ENCODE data around the gene SPPL3.
"Not testable (repeated sequence)": the region's sequence is repeated elsewhere in the genome, so short reads cannot be mapped to it uniquely, and the experiment has no call there.

SPPL3 gene

DNA sequence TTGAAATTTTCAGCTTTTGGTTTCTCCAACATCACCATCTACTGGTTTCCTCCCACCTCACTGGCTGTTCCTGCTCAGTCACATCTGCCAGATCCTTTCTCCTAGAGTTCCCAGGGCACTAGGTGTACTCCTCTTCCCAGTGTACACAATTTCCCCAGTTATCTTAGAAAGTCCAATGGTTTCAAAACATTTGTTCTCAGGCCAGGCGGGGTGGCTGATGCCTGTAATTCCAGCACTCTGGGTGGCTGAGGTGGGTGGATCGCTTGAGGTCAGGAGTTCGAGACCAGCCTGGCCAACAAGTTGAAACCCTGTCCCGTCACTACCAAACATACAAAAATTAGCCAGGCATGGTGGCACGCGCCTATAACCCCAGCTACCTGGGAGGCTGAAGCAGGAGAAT, 60.7 kb downstream of the SPPL3 start:
- DNase-seq (ENCODE audit: low read depth) = no peak

DNA sequence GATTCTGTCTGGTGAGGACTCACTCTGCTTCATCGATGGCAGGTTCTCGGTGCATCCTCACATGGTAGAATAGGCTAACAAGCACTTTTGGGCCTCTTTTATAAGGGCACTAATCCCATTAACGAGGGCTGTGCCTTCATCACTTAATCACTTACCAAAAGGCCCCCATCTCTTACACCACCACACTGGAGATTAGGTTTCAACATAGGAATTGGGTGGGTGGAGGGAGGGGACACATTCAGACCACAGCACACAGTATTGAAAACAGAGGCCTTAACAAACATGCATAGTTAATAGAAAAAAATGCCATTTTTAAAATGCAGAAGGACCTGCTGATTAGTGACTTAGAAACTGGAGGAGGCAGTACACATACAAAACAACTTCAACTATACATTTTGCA, 61.6 kb downstream of the SPPL3 start:
- peak; percentile 25 for DNase-seq (ENCODE audit: low read depth)

DNA sequence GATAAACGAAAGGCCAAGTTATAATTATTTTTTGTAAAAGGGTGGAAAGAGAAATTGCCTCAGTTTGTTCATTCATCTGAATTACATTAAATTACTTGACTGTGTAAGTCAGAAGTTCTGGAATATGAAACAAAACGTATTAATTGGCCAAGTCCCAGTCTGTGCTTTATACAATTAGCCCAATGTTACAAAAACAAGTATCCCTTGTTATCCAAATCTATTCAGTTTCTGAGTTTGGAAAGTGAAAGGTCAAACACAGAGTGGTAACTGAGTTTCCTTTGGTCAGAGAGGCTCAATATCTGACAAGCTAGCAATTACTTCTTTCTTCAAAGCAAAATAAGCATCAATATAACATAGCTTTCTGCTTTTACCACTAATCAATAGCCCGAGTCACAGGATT, 62.6 kb downstream of the SPPL3 start:
- no peak for DNase-seq (ENCODE audit: low read depth)

DNA sequence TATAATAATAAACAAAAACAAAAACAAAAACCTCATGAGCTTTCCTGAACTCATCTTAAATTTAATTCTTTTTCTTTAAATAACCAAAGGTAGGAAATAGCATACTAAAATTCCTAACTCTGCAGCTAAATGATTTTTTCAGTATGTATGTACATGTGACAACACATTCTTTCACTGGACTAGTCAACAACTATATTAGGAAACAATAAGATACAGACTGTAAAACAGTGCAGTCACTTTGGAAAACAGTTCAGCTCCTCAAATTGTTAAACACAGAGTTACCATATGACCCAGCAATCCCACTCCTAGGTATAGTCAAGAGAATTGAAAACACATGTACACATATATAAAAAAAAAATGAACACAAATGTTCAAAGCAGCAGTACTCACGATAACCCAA, 64.7 kb downstream of the SPPL3 start:
- DNase-seq (ENCODE audit: low read depth) = no peak

DNA sequence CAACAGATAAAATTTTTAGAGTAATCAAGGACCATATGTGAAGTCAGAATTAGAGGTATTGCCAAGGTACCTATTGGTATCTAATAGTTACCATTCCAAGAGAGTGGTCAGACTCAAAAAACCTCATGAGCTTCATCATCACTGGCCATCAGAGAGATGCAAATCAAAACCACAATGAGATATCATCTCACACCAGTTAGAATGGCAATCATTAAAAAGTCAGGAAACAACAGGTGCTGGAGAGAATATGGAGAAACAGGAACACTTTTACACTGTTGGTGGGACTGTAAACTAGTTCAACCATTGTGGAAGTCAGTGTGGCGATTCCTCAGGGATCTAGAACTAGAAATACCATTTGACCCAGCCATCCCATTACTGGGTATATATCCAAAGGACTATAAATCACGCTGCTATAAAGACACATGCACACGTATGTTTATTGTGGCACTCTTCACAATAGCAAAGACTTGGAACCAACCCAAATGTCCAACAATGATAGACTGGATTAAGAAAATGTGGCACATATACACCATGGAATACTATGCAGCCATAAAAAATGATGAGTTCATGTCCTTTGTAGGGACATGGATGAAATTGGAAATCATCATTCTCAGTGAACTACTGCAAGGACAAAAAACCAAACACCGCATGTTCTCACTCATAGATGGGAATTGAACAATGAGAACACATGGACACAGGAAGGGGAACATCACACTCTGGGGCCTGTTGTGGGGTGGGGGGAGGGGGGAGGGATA, 65.4 kb downstream of the SPPL3 start:
- DNase-seq (ENCODE audit: low read depth) = not testable (repeated sequence)

DNA sequence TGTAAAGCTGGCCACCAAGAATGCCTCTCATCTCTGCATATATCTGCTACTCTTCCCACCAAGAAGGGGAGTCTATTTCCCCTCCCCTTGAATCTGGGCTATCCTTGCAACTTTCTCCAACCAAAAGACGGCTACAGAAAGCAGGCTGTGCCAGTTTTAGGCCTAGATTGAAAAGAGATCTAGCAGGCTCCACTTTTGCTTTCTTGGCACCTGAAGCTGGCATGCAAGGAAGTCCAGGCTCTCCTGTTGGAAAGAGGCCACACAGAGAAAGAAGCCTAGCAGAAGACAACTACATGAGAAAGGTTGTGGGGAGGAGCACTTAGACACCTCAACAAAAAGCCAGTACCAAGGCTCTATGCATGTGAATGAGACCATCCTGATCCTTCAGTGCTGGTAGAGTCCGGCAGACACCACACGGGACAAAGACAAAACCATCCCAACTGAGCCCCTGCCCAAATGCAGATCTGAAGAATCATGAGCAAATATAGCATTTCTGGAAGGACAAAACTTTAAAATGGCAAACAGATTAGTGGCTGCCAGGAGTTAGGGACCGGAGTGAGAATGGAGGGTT, 68.0 kb downstream of the SPPL3 start:
- no peak for DNase-seq (ENCODE audit: low read depth)

DNA sequence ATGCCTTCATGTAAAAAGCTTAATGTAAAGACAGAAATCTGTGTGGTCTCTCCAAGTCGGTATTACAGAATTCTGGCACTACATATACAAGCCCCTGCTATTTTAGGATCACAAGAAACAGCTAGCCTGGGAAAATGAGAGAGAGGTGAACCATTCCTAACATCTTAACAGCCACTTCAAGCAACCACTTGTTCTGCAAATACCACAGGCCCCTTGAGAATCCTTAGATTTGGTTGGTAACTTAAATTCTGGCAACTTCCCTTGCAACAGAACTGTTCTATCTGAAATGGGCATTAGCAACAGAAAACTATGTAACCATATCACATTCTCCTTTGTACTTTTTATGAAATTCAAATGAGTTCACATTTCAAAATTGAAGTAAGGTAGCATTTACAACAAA, 68.5 kb downstream of the SPPL3 start:
- DNase-seq (ENCODE audit: low read depth) = no peak

DNA sequence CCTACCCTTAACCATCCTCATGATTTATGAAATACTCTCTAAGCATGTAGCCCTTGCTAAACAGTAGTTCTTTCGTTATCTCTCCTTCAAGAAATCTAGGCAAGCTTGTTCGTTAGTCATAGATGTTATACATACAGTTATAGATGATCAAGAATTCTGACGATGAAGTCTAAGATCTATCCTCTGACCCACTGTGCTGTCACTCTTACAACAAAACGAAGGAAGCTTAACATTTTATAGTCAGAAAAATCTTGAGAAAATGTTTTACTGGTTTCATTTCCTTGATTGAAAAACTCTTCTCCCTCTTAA, 68.9 kb downstream of the SPPL3 start:
- peak; percentile 54 for DNase-seq (ENCODE audit: low read depth)

DNA sequence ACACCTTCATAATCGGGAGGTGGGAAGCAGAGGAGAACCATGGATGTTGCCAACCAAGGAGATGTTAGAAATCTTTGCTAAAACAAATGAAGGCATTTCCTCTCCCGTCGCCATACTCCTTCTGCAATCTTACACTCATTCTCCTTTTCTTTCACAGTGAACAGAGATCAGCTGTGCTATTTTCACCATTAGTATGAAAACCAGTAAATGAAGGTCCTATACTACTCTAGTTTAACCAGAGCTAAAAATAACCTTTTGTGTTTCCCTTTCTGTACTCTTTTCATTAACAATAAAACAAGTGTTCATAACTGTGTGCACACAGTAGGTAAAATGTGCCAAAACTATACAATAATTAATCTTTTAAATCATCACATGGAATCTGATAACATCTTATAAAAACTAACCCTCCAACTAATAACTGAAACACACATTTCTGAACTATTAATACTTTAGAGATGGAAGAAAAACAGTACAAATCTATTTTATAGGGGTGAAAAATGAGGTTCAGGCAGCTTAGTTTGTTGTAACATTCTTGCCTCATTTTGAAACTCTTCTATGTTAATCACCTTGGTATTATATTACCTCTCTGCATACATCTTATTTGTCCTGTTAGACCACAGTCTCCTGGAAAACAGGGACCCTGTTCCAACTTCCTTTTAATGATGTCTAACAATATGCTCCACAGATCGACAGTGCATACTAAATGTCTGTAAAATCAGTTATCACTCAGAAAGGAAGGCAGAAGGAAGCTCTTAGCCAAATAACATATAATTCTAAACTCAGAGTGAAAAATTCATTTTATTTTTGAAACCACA, 69.5 kb downstream of the SPPL3 start:
- DNase-seq (ENCODE audit: low read depth) = no peak

DNA sequence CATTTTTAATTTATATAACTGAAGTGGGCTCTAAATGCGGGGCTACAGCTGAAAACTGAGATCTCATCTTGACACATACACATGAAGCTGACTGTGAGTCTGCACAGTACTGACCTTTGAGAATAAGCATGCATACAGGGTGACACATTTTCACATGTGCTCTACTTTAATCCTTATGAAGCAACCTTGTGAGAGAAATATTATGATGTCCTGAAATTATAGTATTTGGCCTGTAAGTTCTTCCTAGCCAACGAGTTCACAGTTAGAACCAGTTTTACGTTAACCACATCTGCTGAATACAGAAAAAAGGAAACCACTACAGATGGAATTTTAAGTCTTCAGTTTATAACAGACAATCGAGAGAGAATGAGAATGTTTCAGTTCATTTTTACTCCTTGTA, 70.3 kb downstream of the SPPL3 start:
- DNase-seq (ENCODE audit: low read depth) = peak; percentile 80

DNA sequence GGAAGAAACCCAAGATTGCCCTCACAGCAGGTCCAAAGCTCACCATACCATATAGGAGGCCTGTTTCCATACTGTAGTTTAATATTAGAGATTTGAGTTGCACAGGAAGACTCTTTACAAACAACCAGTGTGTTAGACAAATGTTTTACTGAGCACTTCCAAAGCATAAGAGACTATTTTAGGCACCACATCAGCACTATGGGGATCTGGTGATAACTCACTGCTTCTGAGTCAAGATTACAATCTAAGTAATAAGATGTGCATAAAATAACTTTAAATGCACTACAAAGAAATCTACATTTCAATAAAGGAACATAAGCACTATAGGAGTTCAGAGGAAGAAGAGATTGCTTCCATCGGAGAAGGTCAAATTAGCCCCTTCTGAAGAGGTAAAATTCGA, 71.4 kb downstream of the SPPL3 start:
- DNase-seq (ENCODE audit: low read depth) = no peak

DNA sequence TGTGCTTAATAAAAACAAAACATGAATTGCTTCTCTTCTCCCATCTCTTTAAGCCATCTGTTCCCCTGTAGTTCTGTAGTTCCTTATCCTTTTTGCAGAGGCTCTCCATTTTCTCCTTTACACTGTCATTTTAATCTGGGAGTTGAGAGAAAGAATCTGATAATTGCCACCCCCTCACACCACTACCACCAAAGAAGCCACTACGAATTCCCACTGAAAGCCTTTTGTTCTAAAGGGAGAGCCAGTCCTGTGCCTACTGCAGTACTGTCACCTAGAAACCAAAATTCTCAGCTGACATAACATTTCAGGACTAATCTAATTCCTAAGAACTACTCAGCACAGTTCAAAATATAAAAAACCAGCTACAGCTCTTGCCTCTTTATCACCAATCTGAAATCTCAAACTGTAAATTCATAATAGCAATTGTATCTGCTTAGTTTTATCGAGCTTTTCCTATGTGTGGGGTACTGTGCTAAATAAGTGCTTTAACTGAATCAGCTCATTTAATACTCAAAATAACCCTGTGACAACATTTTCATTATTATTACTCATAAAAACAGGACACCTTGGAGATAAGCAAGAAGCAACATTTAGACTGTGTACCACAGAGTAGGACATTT, 72.4 kb downstream of the SPPL3 start:
- DNase-seq (ENCODE audit: low read depth) = no peak

DNA sequence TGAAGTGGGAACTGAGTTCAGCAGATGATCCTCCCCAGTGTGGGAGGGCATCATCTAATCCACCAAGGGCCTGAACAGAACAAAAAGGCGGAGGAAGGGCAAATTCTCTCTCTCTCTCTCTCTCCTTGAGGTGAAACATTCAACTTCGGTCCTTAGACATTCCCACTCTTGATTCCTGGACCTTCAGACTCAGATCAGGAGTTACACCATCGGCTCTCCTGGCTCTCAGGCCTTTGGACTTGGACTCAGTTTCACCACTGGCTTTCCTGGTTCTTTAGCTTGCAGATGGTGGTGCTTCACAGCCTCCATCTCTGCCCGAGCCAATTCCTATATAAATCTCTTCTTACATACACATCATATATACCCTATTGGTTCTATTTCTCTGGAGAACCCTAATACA, 73.2 kb downstream of the SPPL3 start:
- DNase-seq (ENCODE audit: low read depth) = no peak

DNA sequence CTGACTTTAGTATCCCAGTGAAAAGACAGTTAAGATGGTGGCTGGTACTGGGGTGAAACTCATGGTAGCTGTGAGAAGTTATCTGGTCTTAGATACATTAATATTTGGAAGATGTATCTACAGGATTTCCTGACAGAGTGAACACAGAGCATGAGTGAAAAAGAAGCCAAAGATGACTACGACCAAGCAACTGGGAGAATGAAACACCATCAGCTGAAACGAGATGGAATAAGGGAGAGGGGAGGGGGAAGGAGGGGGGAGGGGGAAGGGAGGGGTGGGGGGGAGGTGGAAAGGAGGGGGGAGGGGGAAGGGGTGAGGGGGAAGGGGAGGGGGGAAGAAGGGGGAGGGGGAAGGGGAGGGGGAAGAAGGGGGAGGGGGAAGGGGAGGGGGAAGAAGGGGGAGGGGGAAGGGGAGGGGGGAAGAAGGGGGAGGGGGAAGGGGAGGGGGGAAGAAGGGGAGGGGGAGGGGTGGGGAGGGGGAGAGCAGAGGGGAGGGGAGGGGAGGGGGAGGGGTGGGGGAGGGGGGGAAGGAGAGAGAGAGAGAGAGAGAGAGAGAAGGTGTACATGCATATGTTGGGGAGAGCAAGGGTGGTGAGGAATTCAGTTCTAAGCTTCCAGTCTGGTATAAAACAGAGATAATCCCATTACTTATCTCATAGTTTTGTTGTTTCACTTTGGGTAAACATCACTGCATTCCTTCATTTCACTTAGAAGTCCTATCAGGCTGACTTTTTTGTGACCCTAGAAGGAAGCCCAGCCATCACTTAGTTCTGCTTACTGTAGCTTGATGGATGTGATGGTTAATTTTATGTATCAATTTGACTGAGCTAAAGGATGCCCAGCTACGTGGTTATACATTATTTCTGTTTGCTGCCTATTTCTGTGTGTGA, 73.9 kb downstream of the SPPL3 start:
- DNase-seq (ENCODE audit: low read depth) = peak; percentile 55

DNA sequence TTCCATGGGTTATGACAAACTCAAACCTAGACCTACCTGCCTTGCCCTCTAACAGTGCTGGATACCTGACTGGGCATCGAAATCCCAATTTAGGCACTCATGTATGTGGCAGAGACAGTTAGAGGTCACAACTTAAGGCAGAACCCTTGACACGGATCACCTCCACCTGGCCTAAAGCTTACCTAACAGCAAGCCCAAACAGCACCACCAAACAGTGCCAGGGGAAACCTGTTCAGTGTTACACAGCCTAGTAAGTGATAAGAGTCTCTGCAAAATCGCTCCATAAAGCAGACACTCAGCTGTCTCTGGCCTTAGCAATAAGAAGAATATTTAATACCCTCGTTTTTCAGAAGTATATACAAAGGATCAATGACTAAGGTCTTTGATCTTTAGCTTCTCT, 77.8 kb downstream of the SPPL3 start:
- no peak for DNase-seq (ENCODE audit: low read depth)

DNA sequence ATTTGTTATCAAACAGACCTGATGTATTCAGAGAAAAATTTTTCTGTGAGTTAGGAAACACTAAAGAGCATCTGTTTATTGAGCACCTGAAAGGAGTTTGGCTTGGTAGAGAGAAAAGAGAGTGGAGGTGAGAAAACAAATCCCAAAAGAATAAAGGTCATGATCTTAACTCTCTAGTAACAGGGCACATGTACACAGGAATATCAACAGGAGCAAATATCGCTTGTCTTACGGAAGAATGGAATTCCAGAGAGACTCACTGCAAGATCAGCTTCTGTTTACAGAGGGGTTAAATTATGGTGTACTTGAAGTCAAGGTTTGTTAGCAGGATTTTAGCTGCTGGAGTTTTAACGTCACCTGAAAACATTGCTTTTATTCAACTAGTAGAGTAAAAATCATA, 78.8 kb downstream of the SPPL3 start:
- DNase-seq (ENCODE audit: low read depth) = no peak

DNA sequence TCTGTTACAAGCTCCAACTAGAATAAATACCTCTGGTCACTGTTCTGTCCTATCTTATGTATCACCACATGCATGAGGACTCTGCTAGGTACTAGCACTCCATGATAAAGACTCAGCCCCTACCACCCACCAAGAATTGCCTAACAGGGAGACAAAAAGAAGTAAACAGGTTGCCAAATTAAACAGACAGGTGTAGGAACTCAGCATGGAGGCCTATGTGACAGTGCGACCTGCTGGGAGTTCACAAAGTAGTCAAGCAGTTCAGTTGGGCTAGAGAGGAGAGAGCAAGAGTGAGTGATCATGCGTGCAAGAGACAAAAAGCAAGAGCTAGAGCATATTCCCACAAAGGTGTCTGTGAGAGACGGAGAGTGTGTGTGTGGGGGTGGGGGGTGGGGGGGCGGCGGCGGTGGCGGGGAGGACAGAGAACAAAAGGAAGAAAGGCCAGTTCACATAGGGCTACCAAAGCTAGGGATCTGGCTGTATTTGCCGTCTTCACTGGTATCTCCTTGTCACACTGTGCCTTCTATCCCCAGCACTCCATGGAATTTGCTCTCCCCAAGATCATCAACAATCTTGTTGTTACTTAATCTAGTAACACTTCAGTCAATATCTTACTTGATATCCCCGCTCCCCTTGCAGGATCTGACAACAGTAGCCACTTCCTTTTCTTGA, 81.2 kb downstream of the SPPL3 start:
- DNase-seq (ENCODE audit: low read depth) = no peak

DNA sequence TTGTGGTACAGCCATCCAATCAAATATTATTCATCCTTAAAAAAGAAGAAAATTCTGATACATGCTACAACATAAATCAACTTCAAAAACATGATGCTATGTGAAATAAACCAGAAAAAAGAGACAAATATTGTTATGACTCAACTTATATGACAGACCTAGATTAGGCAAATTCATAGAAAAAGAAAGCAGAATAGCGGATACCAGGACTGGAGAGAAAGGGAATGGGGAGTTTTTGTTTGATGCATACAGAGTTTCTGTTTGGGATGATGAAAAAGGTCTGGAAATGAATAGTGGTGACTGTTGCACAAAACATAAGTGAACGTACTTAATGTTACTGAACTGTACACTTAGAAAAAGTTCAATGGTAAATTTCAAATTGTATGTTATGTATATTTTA, 82.3 kb downstream of the SPPL3 start:
- DNase-seq (ENCODE audit: low read depth) = no peak

DNA sequence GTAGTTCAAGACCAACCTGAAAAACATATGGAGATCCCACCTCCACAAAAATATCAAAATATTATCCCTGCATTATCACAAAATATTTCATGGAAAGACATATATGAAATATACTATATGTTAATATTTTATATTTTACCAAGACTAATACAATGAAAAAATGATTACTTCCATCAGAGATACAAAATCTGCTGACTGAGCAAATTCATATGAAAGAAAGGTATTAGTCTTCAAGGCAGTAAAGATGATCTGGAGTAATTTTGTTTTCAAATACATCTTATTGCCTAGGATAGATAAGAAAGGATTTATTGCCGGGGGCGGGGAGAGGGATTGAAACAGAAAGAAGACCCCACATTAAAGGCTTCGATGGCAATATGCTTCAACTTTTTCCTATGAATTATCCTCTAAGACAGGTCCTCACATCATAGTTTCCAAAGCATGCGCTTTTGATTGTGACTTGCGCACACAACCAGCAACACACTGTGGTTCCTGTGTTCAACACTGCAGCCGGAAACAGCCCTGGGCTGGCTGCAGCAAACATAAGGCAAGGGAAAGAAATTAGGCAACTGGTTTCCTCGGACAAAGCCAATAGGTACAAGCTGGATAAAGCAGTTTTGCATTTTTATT, 83.2 kb downstream of the SPPL3 start:
- DNase-seq (ENCODE audit: low read depth) = no peak

DNA sequence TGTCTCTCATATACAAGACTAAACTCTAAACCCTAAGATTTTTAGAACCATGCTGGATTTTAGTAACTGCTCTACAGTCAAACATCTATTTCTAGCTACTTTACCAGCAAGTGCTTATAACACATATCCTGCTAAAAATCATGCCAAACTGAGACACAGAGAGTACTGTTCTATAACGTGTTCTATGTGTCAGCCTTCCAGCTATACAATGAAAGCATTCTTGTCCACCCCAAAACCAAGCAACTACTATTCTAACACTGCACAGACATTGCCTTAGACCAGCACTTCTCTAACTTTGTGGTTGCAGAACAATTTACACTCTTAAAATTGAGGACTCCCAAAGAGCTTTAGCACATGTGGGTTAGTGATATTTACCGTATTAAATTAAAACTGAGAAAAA, 85.7 kb downstream of the SPPL3 start:
- DNase-seq (ENCODE audit: low read depth) = no peak

Measured in iris pigment epithelial cell (primary cell).